WTC11 (cell line): ENCODE data around the gene CCNYL1. TPM values are rescaled to one million over a fixed set of nuclear protein-coding genes. Genes with fewer than 3 reads are reported as not detected.

ENCODE experiments used
- ATAC-seq: fragments of 200-7000 bp; cut with Tn5 transposase; 2 replicates; pipeline ENCODE4 v1.10.0; 2021; ENCODE audit warnings: mild to moderate bottlenecking, moderate library complexity
- CTCF ChIA-PET: fragments of 300-600 bp; sonication (Branson Sonifier 250); formaldehyde crosslinking; loops from one replicate; lab custom pipeline; 2021; ENCODE audit warnings: antibody characterized with exemption; lab: Charles Lee
- POLR2A ChIA-PET: fragments of 350-600 bp; sonication (Branson Sonifier 250); formaldehyde crosslinking; loops from one replicate; lab custom pipeline; 2021; ENCODE audit warnings: antibody characterized with exemption; lab: Charles Lee
- DNase-seq: peaks from one replicate; pipeline ENCODE4 v3.0.0; 2021; ENCODE audit warnings: low spot score
- H3K27ac Mint-ChIP-seq: 2 replicates; pipeline ENCODE4 v1.8.0; 2021; ENCODE audit warnings: mixed read lengths
- H3K27me3 Mint-ChIP-seq: 2 replicates; pipeline ENCODE4 v1.8.0; 2021; ENCODE audit warnings: low read depth, mild to moderate bottlenecking, moderate library complexity, mixed read lengths
- H3K36me3 Mint-ChIP-seq: 2 replicates; pipeline ENCODE4 v1.8.0; 2021; ENCODE audit warnings: mixed read lengths
- H3K4me1 Mint-ChIP-seq: 2 replicates; pipeline ENCODE4 v1.8.0; 2022; ENCODE audit warnings: mixed read lengths
- H3K4me3 Mint-ChIP-seq: 2 replicates; pipeline ENCODE4 v1.8.0; 2021; ENCODE audit warnings: mild to moderate bottlenecking, moderate library complexity, mixed read lengths
- H3K9me3 Mint-ChIP-seq: 2 replicates; pipeline ENCODE4 v1.8.0; 2021; ENCODE audit warnings: mixed read lengths
- AFF4 ChIP-seq: sonication (generic); formaldehyde crosslinking; IDR thresholded peaks from 2 replicates; pipeline ENCODE4 v1.8.1; 2023; ENCODE audit warnings: mild to moderate bottlenecking, missing genetic modification reagents, borderline replicate concordance
- AR ChIP-seq: fragments of 250-450 bp; sonication (Bioruptor Pico); IDR thresholded peaks from 2 replicates; pipeline ENCODE4 v1.9.0; 2021; ENCODE audit warnings: mild to moderate bottlenecking
- ETV6 ChIP-seq: sonication (generic); formaldehyde crosslinking; IDR thresholded peaks from 2 replicates; pipeline ENCODE4 v1.8.1; 2022; ENCODE audit warnings: mild to moderate bottlenecking, missing genetic modification reagents
- FOXP1 ChIP-seq: sonication (generic); formaldehyde crosslinking; IDR thresholded peaks from 2 replicates; pipeline ENCODE4 v1.8.0; 2022; ENCODE audit warnings: missing genetic modification reagents, mild to moderate bottlenecking, moderate library complexity, borderline replicate concordance
- GABPB1 ChIP-seq: sonication (generic); formaldehyde crosslinking; IDR thresholded peaks from 2 replicates; pipeline ENCODE4 v1.8.1; 2023; ENCODE audit warnings: mild to moderate bottlenecking, missing genetic modification reagents
- PRRX2 ChIP-seq: fragments of 250-450 bp; sonication (Bioruptor Pico); IDR thresholded peaks from 2 replicates; pipeline ENCODE4 v1.8.0; 2021; ENCODE audit warnings: mild to moderate bottlenecking
- RELA ChIP-seq: sonication (generic); formaldehyde crosslinking; IDR thresholded peaks from 2 replicates; pipeline ENCODE4 v1.8.1; 2022; ENCODE audit warnings: missing genetic modification reagents, mild to moderate bottlenecking, borderline replicate concordance
- SOX15 ChIP-seq: fragments of 250-450 bp; sonication (Bioruptor Pico); IDR thresholded peaks from 2 replicates; pipeline ENCODE4 v1.9.0; 2021; ENCODE audit warnings: mild to moderate bottlenecking
- ZNF219 ChIP-seq: sonication (generic); formaldehyde crosslinking; IDR thresholded peaks from 2 replicates; pipeline ENCODE4 v1.8.0; 2023; ENCODE audit warnings: missing genetic modification reagents, mild to moderate bottlenecking, borderline replicate concordance
- ZNF232 ChIP-seq: sonication (generic); formaldehyde crosslinking; IDR thresholded peaks from 2 replicates; pipeline ENCODE4 v1.8.0; 2022; ENCODE audit warnings: mild to moderate bottlenecking, missing genetic modification reagents
- ZNF317 ChIP-seq: sonication (generic); formaldehyde crosslinking; IDR thresholded peaks from 2 replicates; pipeline ENCODE4 v1.8.1; 2023; ENCODE audit warnings: low read depth, mild to moderate bottlenecking, moderate library complexity, missing genetic modification reagents, borderline replicate concordance
- ZSCAN18 ChIP-seq: fragments of 250-450 bp; sonication (Bioruptor Pico); IDR thresholded peaks from 2 replicates; pipeline ENCODE4 v2.1.2; 2022; ENCODE audit warnings: mild to moderate bottlenecking, moderate library complexity
- total RNA-seq: library from RNA; stranded (reverse); gene quantifications from 3 replicates; pipeline ENCODE4 v1.2.3, GENCODE V29; 2021
- TF ChIP-seq, protein P1 (sequence below): sonication (generic); formaldehyde crosslinking; IDR thresholded peaks from 2 replicates; pipeline ENCODE4 v1.8.0; 2022; ENCODE audit warnings: mild to moderate bottlenecking, missing genetic modification reagents
- TF ChIP-seq, protein P2 (sequence below): sonication (generic); formaldehyde crosslinking; conservative IDR thresholded peaks from 2 replicates; pipeline ENCODE4 v1.8.1; 2022; ENCODE audit warnings: mild to moderate bottlenecking, missing genetic modification reagents

CCNYL1 gene
- total RNA-seq, 1 experiment from 2014 or later = 31.6 TPM

- Mint-ChIP-seq H3K4me1 (peaks cover 64% of the 10 kb centered on the region), H3K9me3 (no peaks in the 10 kb centered on the region), H3K27ac (no peak overlapping the region), H3K27me3 (no peaks in the 10 kb centered on the region), H3K4me3 (no peak overlapping the region), H3K36me3 (peaks cover 47% of the 10 kb centered on the region)
- ChIA-PET POLR2A (interaction anchor here (0.7 kb wide), 1 partner anchor 140 kb away, joined by 8 read pairs; no protein-coding TSS in a partner anchor), CTCF (no interaction called here)
- DNase-seq (no peak), ATAC-seq (no peak)
- TF ChIP-seq ZNF232 (no peak), FOXP1 (no peak)
Measured at GRCh38 chr2:207762146-207762545, 50.7 kb downstream of the CCNYL1 start.

DNA sequence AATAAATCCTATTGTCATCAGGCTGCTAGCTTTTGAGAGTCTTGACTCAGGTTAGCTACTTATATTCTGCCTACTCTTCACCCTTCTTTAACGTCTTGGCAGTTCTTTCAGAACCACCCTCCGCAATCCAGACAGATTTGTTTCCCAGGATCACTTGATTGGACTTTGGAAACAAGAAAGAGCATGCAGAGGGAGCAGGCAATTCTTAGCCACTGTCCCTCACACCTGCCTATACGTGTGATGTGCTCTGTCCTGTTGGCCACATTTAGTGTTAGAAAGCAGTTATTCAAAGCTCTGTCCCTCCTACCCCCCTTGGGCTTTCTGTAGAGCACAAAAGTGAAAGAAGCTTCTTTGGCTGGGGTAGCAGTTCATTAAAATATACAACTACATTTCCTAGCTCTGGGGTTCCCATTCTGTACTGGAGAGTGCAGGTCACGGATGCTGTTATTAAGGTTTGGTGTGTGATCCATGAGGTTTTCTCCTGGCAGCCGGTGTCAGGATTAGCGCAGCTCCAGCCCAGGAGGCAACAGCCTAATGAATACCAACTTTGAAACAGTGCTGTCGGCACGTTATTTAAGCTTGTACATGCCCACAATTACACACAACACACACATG is 52.0 kb downstream of the CCNYL1 start:
- H3K27ac Mint-ChIP-seq = 0 out of 2 replicates have a peak overlapping the region, but pooled peaks have one; percentile 54
- peaks cover 55% of the 10 kb centered on the region for H3K36me3 Mint-ChIP-seq
- no peaks in the 10 kb centered on the region for H3K9me3 Mint-ChIP-seq
- no peaks in the 10 kb centered on the region for H3K27me3 Mint-ChIP-seq
- DNase-seq = no peak
- H3K4me1 Mint-ChIP-seq = peaks cover 75% of the 10 kb centered on the region
- ChIA-PET CTCF (interaction anchor here (0.6 to 1.9 kb wide), 4 partner anchors 17 to 277 kb away, joined by 3 to 14 read pairs (median 4); partner anchors contain the start of gene METTL21A), POLR2A (interaction anchor here (0.6 to 0.8 kb wide), 3 partner anchors 29 to 138 kb away, joined by 3 to 4 read pairs (median 3); no protein-coding TSS in a partner anchor)
- H3K4me3 Mint-ChIP-seq = peak overlapping the region; percentile 62
- TF ChIP-seq ZNF219 (CRISPR knock-in tag) (no peak), AFF4 (no peak), ZNF317 (CRISPR knock-in tag) (no peak), RELA (CRISPR knock-in tag) (no peak)
- no peak for ATAC-seq

DNA sequence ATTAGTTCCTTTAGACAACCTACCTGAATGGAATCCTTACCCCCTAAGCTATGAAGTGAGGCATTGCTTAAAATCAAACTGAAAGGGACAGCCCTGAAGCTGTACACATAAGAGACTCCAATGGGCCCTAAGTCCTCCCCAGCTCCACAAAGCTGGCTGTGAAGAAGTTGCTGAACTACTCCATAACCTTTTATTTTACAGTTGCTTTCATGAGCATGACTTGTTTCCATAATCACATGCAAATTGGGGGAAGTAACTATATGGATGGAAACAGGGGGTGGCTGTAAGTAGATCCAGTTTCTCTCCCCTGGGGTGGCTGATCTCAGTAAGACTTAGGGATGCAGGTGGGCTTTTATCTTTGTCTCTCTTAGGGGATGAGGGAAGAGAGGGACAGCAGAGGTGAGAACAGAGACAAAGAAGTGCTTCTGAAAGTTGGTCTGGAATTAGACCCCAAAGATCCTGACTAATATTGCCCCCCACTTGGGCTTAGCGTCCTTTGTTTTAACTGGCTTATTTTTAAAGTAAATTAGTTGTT is 52.7 kb downstream of the CCNYL1 start:
- POLR2A ChIA-PET = no interaction called here
- Mint-ChIP-seq H3K27ac (peak overlapping the region; percentile 9), H3K4me3 (peak overlapping the region; percentile 62), H3K27me3 (no peaks in the 10 kb centered on the region), H3K9me3 (no peaks in the 10 kb centered on the region), H3K4me1 (peaks cover 75% of the 10 kb centered on the region), H3K36me3 (peaks cover 52% of the 10 kb centered on the region)
- no peak for DNase-seq
- no peak for ATAC-seq
- TF ChIP-seq, protein P1, sequence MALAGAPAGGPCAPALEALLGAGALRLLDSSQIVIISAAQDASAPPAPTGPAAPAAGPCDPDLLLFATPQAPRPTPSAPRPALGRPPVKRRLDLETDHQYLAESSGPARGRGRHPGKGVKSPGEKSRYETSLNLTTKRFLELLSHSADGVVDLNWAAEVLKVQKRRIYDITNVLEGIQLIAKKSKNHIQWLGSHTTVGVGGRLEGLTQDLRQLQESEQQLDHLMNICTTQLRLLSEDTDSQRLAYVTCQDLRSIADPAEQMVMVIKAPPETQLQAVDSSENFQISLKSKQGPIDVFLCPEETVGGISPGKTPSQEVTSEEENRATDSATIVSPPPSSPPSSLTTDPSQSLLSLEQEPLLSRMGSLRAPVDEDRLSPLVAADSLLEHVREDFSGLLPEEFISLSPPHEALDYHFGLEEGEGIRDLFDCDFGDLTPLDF (CRISPR knock-in tag) = no peak
- TF ChIP-seq ZSCAN18 = no peak
- TF ChIP-seq ETV6 (CRISPR knock-in tag) = peak; percentile 59; the same call in 1 of the 2 replicates
- CTCF ChIA-PET = interaction anchor here (0.8 to 1.9 kb wide), 3 partner anchors 18 to 276 kb away, joined by 4 to 14 read pairs (median 4); partner anchors contain the start of gene METTL21A

DNA sequence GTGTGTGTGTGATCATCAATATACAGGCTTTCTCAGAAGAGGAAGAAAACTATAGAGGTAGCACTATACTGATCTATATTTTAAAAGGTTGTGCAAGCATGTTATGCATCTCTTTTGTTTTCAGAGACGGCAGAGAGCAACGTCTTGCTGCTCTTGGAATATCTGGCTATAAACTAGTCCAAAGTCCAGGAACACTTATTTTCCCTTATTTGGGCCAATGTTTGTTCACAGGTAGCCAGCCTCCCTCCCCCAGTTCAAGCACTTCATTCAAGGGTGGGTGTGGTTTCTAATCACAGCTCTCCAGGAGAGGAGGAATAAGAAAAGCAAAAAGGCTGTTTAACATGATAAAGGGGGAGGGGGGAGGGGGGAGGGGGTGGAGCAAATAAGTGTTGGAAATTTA is 54.1 kb downstream of the CCNYL1 start:
- CTCF ChIA-PET = interaction anchor here (0.6 to 6.3 kb wide), 29 partner anchors 9 to 381 kb away, joined by 3 to 95 read pairs (median 5); partner anchors contain the start of genes CCNYL1, METTL21A and PLEKHM3
- ATAC-seq = 0 out of 2 replicates have a peak, but pooled peaks have one; percentile 2
- peak overlapping the region; percentile 62 for H3K4me3 Mint-ChIP-seq
- H3K36me3 Mint-ChIP-seq = peaks cover 43% of the 10 kb centered on the region
- peak overlapping the region; percentile 73; the same call in 1 of the 2 replicates for H3K27ac Mint-ChIP-seq
- H3K9me3 Mint-ChIP-seq = no peaks in the 10 kb centered on the region
- POLR2A ChIA-PET = interaction anchor here (0.9 to 2.1 kb wide), 6 partner anchors 20 to 275 kb away, joined by 3 to 8 read pairs (median 5); partner anchors contain the start of genes CCNYL1, METTL21A and PLEKHM3
- no peak for DNase-seq
- no peaks in the 10 kb centered on the region for H3K27me3 Mint-ChIP-seq
- peaks cover 73% of the 10 kb centered on the region for H3K4me1 Mint-ChIP-seq
- TF ChIP-seq GABPB1 (CRISPR knock-in tag) (no peak), PRRX2 (CRISPR knock-in tag) (no peak), SOX15 (no peak), AR (CRISPR knock-in tag) (no peak)
- TF ChIP-seq, protein P2, sequence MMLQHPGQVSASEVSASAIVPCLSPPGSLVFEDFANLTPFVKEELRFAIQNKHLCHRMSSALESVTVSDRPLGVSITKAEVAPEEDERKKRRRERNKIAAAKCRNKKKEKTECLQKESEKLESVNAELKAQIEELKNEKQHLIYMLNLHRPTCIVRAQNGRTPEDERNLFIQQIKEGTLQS (CRISPR knock-in tag) = no peak
